ENCODE data around the gene POU6F1.

Gene POU6F1

DNA sequence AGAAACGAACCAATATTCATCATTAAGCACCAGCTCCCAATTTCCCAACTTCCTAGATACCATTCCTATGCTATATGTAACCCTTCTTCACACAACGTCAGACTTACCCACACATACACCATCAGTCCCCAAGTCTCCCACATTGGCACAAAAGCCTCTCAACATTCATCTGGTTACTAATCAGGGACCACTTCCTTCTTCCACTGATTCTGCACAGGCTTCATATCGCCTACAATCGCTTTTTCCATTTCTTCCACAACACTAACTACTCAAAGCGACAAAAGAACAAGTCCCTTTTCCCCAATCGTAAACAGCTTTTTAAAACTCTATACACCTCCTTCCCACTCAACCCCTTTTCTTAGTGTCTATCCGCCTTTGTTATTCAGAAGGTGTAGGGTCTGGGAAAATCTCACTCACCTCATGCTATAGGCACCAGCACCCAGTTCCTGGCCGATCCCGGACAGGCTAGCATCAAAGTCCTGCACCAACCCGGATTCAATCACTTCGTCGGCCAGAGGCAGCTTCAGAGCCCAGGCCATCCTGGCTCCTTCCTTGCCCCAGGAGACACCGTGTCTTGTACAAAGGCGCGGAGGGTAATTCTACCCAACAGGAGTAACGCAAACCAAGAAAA is 45.9 kb downstream of the POU6F1 start:
- H3K4me1 ChIP-seq (ENCODE audit: control insufficient read depth, insufficient read depth, low read length), result peaks cover 7% of the 10 kb centered on the region
- H3K4me3 ChIP-seq (ENCODE audit: low read length), result peak overlapping the region; percentile 92
- H3K27ac ChIP-seq (ENCODE audit: low read depth, low read length), result peak overlapping the region; percentile 95
- peak overlapping the region; percentile 66 for H3K9ac ChIP-seq (ENCODE audit: low read length)
- no peaks in the 10 kb centered on the region for H3K36me3 ChIP-seq (ENCODE audit: control insufficient read depth, insufficient read depth, low read length)
- no peaks in the 10 kb centered on the region for H3K27me3 ChIP-seq (ENCODE audit: control insufficient read depth, insufficient read depth, low read length)

DNA sequence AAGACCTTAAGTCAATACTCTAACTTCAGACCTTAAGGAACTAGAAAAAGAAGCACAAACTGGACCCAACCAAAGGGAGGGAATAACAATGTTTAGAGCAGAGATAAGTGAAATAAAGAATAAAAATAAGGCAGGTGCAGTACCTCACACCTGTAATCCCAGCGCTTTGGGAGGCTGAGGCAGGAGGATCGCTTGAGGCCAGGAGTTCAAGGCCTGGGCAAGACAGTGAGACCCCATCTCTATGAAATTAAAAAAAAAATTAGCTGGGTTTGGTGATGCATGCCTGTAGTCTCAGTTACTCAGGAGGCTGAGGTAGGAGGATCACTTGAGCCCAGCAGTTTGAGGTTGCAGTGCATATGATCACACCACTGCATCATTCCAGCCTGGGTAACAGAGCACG is 54.1 kb downstream of the POU6F1 start:
- H3K36me3 ChIP-seq (ENCODE audit: control insufficient read depth, insufficient read depth, low read length), result no peaks in the 10 kb centered on the region
- H3K4me1 ChIP-seq (ENCODE audit: control insufficient read depth, insufficient read depth, low read length), result no peaks in the 10 kb centered on the region
- no peak overlapping the region for H3K4me3 ChIP-seq (ENCODE audit: low read length)
- no peaks in the 10 kb centered on the region for H3K27me3 ChIP-seq (ENCODE audit: control insufficient read depth, insufficient read depth, low read length)
- no peak overlapping the region for H3K9ac ChIP-seq (ENCODE audit: low read length)
- no peak overlapping the region for H3K27ac ChIP-seq (ENCODE audit: low read depth, low read length)

DNA sequence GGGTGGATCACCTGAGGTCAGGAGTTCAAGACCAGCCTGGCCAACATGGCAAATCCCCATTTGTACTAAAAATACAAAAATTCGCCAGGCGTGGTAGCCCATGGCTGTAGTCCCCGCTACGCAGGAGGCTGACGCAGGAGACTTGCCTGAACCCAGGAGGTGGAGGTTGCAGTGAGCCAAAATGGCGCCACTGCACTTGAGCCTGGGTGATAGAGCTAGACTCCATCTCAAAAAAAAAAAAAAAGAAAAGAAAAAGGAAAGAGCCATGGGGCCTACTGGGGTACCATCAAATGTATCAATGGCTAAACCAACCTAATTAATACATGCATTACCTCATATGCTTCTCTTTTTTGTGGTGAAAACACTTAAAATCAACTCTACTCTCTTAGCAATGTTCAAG is 55.6 kb downstream of the POU6F1 start:
- Histone ChIP-seq H3K9ac (ENCODE audit: low read length) (no peak overlapping the region), H3K27ac (ENCODE audit: low read depth, low read length) (no peak overlapping the region), H3K4me1 (ENCODE audit: control insufficient read depth, insufficient read depth, low read length) (no peaks in the 10 kb centered on the region), H3K36me3 (ENCODE audit: control insufficient read depth, insufficient read depth, low read length) (no peaks in the 10 kb centered on the region), H3K27me3 (ENCODE audit: control insufficient read depth, insufficient read depth, low read length) (no peaks in the 10 kb centered on the region), H3K4me3 (ENCODE audit: low read length) (no peak overlapping the region)

DNA sequence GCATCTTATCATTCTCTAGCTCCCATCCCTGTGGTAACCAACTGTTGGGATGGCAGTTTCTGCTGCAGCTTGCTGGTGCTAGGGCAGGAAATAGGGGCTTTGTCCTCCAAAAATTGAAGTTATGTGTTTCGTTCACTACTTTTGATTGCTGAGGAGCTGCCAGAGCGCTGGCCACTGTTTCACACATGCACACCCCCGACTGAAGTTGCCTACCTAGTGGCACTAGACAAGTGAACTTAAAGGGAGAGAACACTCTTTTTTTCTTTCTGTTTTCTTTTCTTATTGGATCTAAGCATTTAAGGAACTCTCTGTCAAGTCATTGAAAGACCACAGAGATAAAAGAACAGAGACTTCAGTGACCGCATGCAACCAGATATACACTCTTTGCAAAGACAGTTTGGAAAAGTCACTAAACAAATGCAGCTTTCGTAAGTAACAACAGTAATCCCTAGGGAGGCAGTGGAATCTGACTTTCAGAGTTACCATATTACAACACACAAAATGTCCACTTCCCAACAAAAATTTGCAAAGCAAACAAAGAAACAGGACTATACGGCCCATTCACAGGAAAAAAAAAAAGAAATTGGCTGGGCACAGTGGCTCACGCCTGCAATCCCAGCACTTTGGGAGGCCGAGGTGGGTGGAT is 56.9 kb downstream of the POU6F1 start:
- H3K27me3 ChIP-seq (ENCODE audit: control insufficient read depth, insufficient read depth, low read length), result no peaks in the 10 kb centered on the region
- H3K27ac ChIP-seq (ENCODE audit: low read depth, low read length), result no peak overlapping the region
- no peaks in the 10 kb centered on the region for H3K36me3 ChIP-seq (ENCODE audit: control insufficient read depth, insufficient read depth, low read length)
- no peaks in the 10 kb centered on the region for H3K4me1 ChIP-seq (ENCODE audit: control insufficient read depth, insufficient read depth, low read length)
- no peak overlapping the region for H3K9ac ChIP-seq (ENCODE audit: low read length)
- no peak overlapping the region for H3K4me3 ChIP-seq (ENCODE audit: low read length)

DNA sequence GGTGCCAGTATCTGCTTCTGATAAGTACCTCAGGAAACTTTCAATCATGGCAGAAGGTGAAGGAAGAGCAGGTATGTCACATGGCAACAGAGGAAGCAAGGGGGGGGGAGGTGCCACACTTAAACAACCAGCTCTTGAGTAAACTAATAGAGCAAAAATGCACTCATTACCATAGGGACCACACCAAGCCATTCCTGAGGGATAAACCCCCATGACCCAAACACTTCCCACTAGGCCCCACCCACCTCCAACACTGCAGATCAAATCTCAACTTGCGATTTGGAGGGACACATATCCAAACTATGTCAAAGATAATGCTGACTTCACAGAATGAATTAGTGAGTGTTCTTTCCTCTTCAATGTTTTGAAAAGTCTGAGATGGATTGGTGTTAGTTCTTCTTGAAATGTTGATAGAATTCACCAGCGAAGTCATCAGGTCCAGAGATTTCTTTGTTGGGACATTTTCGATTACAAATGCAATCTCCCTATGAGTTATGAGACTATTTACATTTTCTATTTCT is 61.6 kb downstream of the POU6F1 start:
- no peaks in the 10 kb centered on the region for H3K4me1 ChIP-seq (ENCODE audit: control insufficient read depth, insufficient read depth, low read length)
- no peak overlapping the region for H3K4me3 ChIP-seq (ENCODE audit: low read length)
- no peaks in the 10 kb centered on the region for H3K36me3 ChIP-seq (ENCODE audit: control insufficient read depth, insufficient read depth, low read length)
- no peak overlapping the region for H3K27ac ChIP-seq (ENCODE audit: low read depth, low read length)
- no peak overlapping the region for H3K9ac ChIP-seq (ENCODE audit: low read length)
- no peaks in the 10 kb centered on the region for H3K27me3 ChIP-seq (ENCODE audit: control insufficient read depth, insufficient read depth, low read length)

DNA sequence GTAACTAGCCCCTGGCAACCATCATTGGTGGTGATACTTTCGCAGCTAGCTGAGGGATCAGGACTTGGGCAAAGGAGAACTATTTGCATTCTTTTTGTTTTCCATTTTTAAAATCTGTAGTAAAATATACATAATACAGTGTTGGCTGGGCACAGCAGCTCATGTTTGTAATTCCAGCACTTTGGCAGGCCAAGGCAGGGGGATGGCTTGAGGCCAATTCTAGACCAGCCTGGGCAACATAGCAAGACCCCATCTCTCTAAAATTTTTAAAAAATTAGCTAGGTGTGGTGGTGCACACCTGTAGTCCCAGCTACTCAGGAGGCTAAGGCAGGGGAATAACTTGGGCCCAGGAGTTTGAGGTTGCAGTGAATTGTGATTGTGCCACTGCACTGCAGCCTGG is 64.9 kb downstream of the POU6F1 start:
- no peaks in the 10 kb centered on the region for H3K27me3 ChIP-seq (ENCODE audit: control insufficient read depth, insufficient read depth, low read length)
- no peak overlapping the region for H3K9ac ChIP-seq (ENCODE audit: low read length)
- H3K36me3 ChIP-seq (ENCODE audit: control insufficient read depth, insufficient read depth, low read length), result no peaks in the 10 kb centered on the region
- no peak overlapping the region for H3K4me3 ChIP-seq (ENCODE audit: low read length)
- no peaks in the 10 kb centered on the region for H3K4me1 ChIP-seq (ENCODE audit: control insufficient read depth, insufficient read depth, low read length)
- no peak overlapping the region for H3K27ac ChIP-seq (ENCODE audit: low read depth, low read length)

DNA sequence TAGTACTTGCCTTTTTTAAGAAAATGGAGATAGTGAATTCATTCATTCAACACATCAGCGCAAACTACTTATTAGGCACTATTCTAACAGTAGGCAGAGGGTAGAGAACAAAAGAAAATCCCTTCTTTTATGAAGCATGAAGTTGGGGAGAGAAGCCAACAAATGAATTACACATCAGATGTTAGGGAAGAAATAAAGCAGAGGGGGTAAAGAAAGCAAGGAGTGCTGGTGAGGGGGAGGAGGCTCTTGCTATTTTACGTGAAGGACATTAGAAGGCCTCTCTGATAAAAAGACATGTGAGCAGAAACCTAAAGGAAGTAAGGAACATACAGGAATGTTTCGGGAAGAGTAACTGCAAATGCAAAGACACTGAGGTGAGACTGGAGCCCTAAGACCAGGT is 67.1 kb downstream of the POU6F1 start:
- no peak overlapping the region for H3K9ac ChIP-seq (ENCODE audit: low read length)
- H3K27ac ChIP-seq (ENCODE audit: low read depth, low read length), result no peak overlapping the region
- no peaks in the 10 kb centered on the region for H3K4me1 ChIP-seq (ENCODE audit: control insufficient read depth, insufficient read depth, low read length)
- no peaks in the 10 kb centered on the region for H3K27me3 ChIP-seq (ENCODE audit: control insufficient read depth, insufficient read depth, low read length)
- H3K4me3 ChIP-seq (ENCODE audit: low read length), result no peak overlapping the region
- H3K36me3 ChIP-seq (ENCODE audit: control insufficient read depth, insufficient read depth, low read length), result no peaks in the 10 kb centered on the region

DNA sequence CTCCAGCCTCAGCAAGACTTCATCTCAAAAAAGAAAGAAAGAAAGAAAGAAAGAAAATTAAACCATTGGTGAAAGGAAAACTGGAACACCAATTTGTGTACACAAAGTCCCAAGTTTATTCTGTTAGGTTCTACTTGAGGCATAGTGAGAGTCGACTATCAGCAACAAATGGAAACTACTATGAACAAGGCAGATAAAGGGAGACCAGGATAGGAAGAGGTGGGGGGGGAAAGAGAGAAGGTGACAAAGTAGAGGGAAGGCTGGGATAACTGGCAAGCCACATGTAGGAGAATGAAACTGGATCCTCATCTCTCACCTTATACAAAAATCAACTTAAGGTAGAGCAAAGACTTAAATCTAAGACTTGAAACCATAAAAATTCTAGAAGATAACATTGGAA is 70.6 kb downstream of the POU6F1 start:
- Histone ChIP-seq H3K4me1 (ENCODE audit: control insufficient read depth, insufficient read depth, low read length) (no peaks in the 10 kb centered on the region), H3K9ac (ENCODE audit: low read length) (no peak overlapping the region), H3K27ac (ENCODE audit: low read depth, low read length) (no peak overlapping the region), H3K36me3 (ENCODE audit: control insufficient read depth, insufficient read depth, low read length) (no peaks in the 10 kb centered on the region), H3K27me3 (ENCODE audit: control insufficient read depth, insufficient read depth, low read length) (no peaks in the 10 kb centered on the region), H3K4me3 (ENCODE audit: low read length) (no peak overlapping the region)

DNA sequence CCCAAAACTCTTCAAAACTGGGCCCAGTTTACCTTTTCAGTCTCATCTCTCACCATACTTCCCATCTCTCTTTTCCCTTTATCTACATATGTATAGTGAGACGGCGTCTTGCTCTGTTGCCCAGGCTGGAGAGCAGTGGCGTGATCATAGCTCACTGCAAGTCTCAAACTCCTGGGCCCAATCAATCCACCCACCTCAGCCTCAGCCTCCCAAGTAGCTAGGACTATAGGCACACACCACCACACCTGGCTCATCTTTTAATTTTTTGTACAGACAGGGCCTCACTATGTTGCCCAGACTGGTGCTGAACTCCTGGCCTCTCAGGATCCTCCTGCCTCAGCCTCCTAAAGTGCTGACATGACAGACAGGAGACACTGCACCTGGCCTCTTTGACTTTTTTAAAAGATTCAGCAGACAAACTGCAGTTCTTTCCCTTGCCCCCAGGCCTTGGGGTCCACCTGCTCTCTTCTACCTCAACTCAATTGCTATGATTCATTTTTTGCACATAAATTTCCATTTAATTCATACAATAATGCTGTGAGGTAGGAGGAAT is 78.5 kb downstream of the POU6F1 start:
- Histone ChIP-seq H3K4me1 (ENCODE audit: control insufficient read depth, insufficient read depth, low read length) (no peaks in the 10 kb centered on the region), H3K27me3 (ENCODE audit: control insufficient read depth, insufficient read depth, low read length) (no peaks in the 10 kb centered on the region), H3K9ac (ENCODE audit: low read length) (no peak overlapping the region), H3K36me3 (ENCODE audit: control insufficient read depth, insufficient read depth, low read length) (no peaks in the 10 kb centered on the region), H3K4me3 (ENCODE audit: low read length) (no peak overlapping the region), H3K27ac (ENCODE audit: low read depth, low read length) (no peak overlapping the region)

Measured in rectal smooth muscle tissue (tissue), 1 donor.